Tongue (tissue), 2 donors: Measurements from ENCODE around the gene RARB. TPM values are rescaled to one million over a fixed set of nuclear protein-coding genes. Genes with fewer than 3 reads are reported as not detected.

Source experiments
- DNase-seq: peaks from one replicate; pipeline ENCODE4 v3.0.0-alpha.2; 2015
- total RNA-seq: library from RNA; depleted of rRNA; stranded (reverse); fragments of >200 nt; gene quantifications from one replicate; pipeline ENCODE4 v1.2.3, GENCODE V29; 2014

RARB gene
- total RNA-seq, 1 donor from 2014 or later = 14.4 TPM

- DNase-seq = no peak
Observed at GRCh38 chr3:25423780-25424588, 4.1 kb upstream of the RARB start.

- DNase-seq = no peak
Observed at GRCh38 chr3:25424614-25425013, 3.4 kb upstream of the RARB start.

GRCh38 chr3:25426408-25426807, 1.7 kb upstream of the RARB start:
- peak; percentile 58 for DNase-seq

- DNase-seq = no peak
Observed at GRCh38 chr3:25427155-25427554, 908 bp upstream of the RARB start.

GRCh38 chr3:25427563-25427941, 511 bp upstream of the RARB start:
- peak; percentile 71 for DNase-seq

- no peak for DNase-seq
Observed at GRCh38 chr3:25428789-25429335, 799 bp downstream of the RARB start.

- DNase-seq = no peak
Observed at GRCh38 chr3:25429361-25430286, 1.6 kb downstream of the RARB start.

GRCh38 chr3:25430287-25430934, 2.3 kb downstream of the RARB start:
- DNase-seq = peak; percentile 26

- no peak for DNase-seq
Observed at GRCh38 chr3:25430935-25431770, 3.1 kb downstream of the RARB start.

- DNase-seq = no peak
Observed at GRCh38 chr3:25432176-25432720, 4.2 kb downstream of the RARB start.

GRCh38 chr3:25433106-25433505, 5.0 kb downstream of the RARB start:
- no peak for DNase-seq

GRCh38 chr3:25433868-25434267, 5.8 kb downstream of the RARB start:
- DNase-seq = no peak

- DNase-seq = no peak
Observed at GRCh38 chr3:25437953-25438352, 9.9 kb downstream of the RARB start.

GRCh38 chr3:25438791-25439555, 10.9 kb downstream of the RARB start:
- no peak for DNase-seq

GRCh38 chr3:25441234-25441856, 13.3 kb downstream of the RARB start:
- no peak for DNase-seq

- DNase-seq = no peak
Observed at GRCh38 chr3:25442486-25442885, 14.4 kb downstream of the RARB start.

GRCh38 chr3:25444273-25444672, 16.2 kb downstream of the RARB start:
- no peak for DNase-seq

GRCh38 chr3:25445731-25446130, 17.7 kb downstream of the RARB start:
- no peak for DNase-seq

- no peak for DNase-seq
Observed at GRCh38 chr3:25447285-25447684, 19.2 kb downstream of the RARB start.

GRCh38 chr3:25447925-25448324, 19.9 kb downstream of the RARB start:
- no peak for DNase-seq
